CD4-positive, alpha-beta memory T cell (primary cell): ENCODE data around the gene BCAT1. TPM values are rescaled to one million over a fixed set of nuclear protein-coding genes. Genes with fewer than 3 reads are reported as not detected.
"Not testable (repeated sequence)": the region's sequence is repeated elsewhere in the genome, so short reads cannot be mapped to it uniquely, and the experiment has no call there.

ENCODE experiments used
- CTCF ChIA-PET: fragments of 350-600 bp; sonication (Branson Sonifier 250); formaldehyde crosslinking; loops from one replicate; lab custom pipeline; 2021; ENCODE audit warnings: inconsistent platforms; ENCODE audit not compliant: partially characterized antibody; lab: Charles Lee
- POLR2A ChIA-PET: fragments of 350-600 bp; sonication (Branson Sonifier 250); formaldehyde crosslinking; loops from one replicate; lab custom pipeline; 2021; ENCODE audit not compliant: partially characterized antibody; lab: Charles Lee
- DNase-seq, 5 donors: peaks; one replicate each; pipeline versions ENCODE4 v3.0.0 to v3.0.0-alpha.2; 2020 to 2022; ENCODE audit warnings: mixed read lengths in 1 of 5
- H3K27ac ChIP-seq: one replicate; pipeline ENCODE4 v1.7.0; 2013; ENCODE audit warnings: low read depth, low read length
- H3K27me3 ChIP-seq: 2 replicates; pipeline ENCODE4 v1.7.0; 2013; ENCODE audit warnings: mild to moderate bottlenecking, low read length, moderate library complexity; ENCODE audit not compliant: insufficient read depth
- H3K36me3 ChIP-seq: 2 replicates; pipeline ENCODE4 v1.7.0; 2013; ENCODE audit warnings: mild to moderate bottlenecking, low read length, moderate library complexity; ENCODE audit not compliant: insufficient read depth
- H3K4me1 ChIP-seq: 2 replicates; pipeline ENCODE4 v1.7.0; 2013; ENCODE audit warnings: mild to moderate bottlenecking, low read length, moderate library complexity; ENCODE audit not compliant: insufficient read depth
- H3K4me3 ChIP-seq, 2 donors: one replicate each; pipeline ENCODE4 v1.7.0; 2013; ENCODE audit warnings: low read length in 2 of 2, mild to moderate bottlenecking in 1 of 2
- H3K9me3 ChIP-seq, 2 donors: one replicate each; pipeline ENCODE4 v1.7.0; 2013; ENCODE audit warnings: low read length in 2 of 2, control low read depth in 1 of 2; ENCODE audit not compliant: control insufficient read depth in 1 of 2
- H3K27ac Mint-ChIP-seq, 7 donors: one replicate each; pipeline ENCODE4 v1.8.0; 2020 to 2021; ENCODE audit warnings: mixed read lengths in 7 of 7, mild to moderate bottlenecking in 6 of 7, inconsistent platforms in 3 of 7, moderate library complexity in 3 of 7
- H3K27me3 Mint-ChIP-seq, 2 donors: one replicate each; pipeline ENCODE4 v1.8.0; 2020 to 2021; ENCODE audit warnings: mixed read lengths in 2 of 2
- H3K36me3 Mint-ChIP-seq, 2 donors: one replicate each; pipeline ENCODE4 v1.8.0; 2020 to 2021; ENCODE audit warnings: mixed read lengths in 2 of 2, inconsistent platforms in 1 of 2, mild to moderate bottlenecking in 1 of 2
- H3K4me1 Mint-ChIP-seq, 4 donors: one replicate each; pipeline ENCODE4 v1.8.0; 2020 to 2021; ENCODE audit warnings: mixed read lengths in 4 of 4, mild to moderate bottlenecking in 1 of 4
- H3K4me3 Mint-ChIP-seq, 8 donors: one replicate each; pipeline ENCODE4 v1.8.0; 2020 to 2021; ENCODE audit warnings: mixed read lengths in 8 of 8, mild to moderate bottlenecking in 7 of 8, moderate library complexity in 6 of 8, inconsistent platforms in 3 of 8
- H3K9me3 Mint-ChIP-seq, 8 donors: one replicate each; pipeline ENCODE4 v1.8.0; 2020 to 2021; ENCODE audit warnings: mixed read lengths in 8 of 8, mild to moderate bottlenecking in 5 of 8, inconsistent platforms in 3 of 8, moderate library complexity in 1 of 8
- intact Hi-C: fragments of 100-400 bp; cut with micrococcal nuclease; formaldehyde crosslinking; loops from one replicate; pipeline ENCODE4 v1.15.1; 2023
- polyA plus RNA-seq, 2 donors: library from polyadenylated mRNA; unstranded; fragments of 300-500 nt; fragmentation: Illumina TruSeq; gene quantifications; one replicate each; pipeline ENCODE4 v1.2.3, GENCODE V29; 2021
- total RNA-seq, 2 experiments: library from RNA; stranded (reverse); gene quantifications; one replicate each; pipeline ENCODE4 v1.2.3, GENCODE V29; 2021

The BCAT1 gene
- total and polyA plus RNA-seq, 4 experiments from 2014 or later = 0.03 to 2.5 (median 1.6) TPM

DNA sequence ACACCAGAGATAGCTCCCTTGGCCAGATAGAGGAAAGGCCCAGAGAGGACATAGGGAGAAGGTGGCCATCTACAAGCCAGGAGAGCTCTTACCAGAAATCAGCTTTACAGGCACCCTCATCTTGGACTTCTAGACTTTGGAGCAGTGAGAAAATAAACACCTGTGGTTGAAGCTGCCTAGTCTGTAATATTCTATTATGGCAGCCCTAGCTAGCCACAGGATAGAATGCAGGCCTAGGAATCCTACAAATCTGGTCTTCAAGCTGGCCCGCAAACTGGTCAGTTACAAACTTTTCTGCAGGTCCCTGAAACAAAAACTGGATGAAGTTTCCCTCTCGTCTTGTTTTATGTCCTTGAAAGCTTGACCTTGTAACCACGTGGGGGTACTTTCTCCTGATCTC, 92.4 kb downstream of the BCAT1 start:
- Mint-ChIP-seq H3K27ac (no peak overlapping the region), H3K36me3 (no peaks in the 10 kb centered on the region), H3K4me3 (no peak overlapping the region), H3K4me1 (no peaks in the 10 kb centered on the region), H3K27me3 (no peaks in the 10 kb centered on the region), H3K9me3 (peaks cover 0 to 4% (median 0%) of the 10 kb centered on the region in 8 donors)
- H3K36me3 ChIP-seq = no peaks in the 10 kb centered on the region
- POLR2A ChIA-PET = no interaction called here
- H3K27ac ChIP-seq = no peak overlapping the region
- no peaks in the 10 kb centered on the region for H3K27me3 ChIP-seq
- H3K9me3 ChIP-seq = no peaks in the 10 kb centered on the region
- H3K4me3 ChIP-seq = no peak overlapping the region
- no peak for DNase-seq
- CTCF ChIA-PET = interaction anchor here (1.2 to 1.5 kb wide), 2 partner anchors 9 to 18 kb away, joined by 4 to 5 read pairs; no protein-coding TSS in a partner anchor
- no peaks in the 10 kb centered on the region for H3K4me1 ChIP-seq
- intact Hi-C loops = no loop called here

GRCh38 chr12:24854908-24855307, 94.0 kb downstream of the BCAT1 start:
- intact Hi-C loops = no loop called here
- Histone ChIP-seq H3K36me3 (no peaks in the 10 kb centered on the region), H3K27me3 (no peaks in the 10 kb centered on the region), H3K9me3 (no peaks in the 10 kb centered on the region), H3K4me3 (no peak overlapping the region), H3K27ac (no peak overlapping the region), H3K4me1 (no peaks in the 10 kb centered on the region)
- Mint-ChIP-seq H3K27me3 (peaks cover 0 to 2% of the 10 kb centered on the region in 2 donors), H3K36me3 (no peaks in the 10 kb centered on the region), H3K4me1 (no peaks in the 10 kb centered on the region), H3K4me3 (no peak overlapping the region), H3K27ac (no peak overlapping the region), H3K9me3 (peaks cover 0 to 4% (median 0%) of the 10 kb centered on the region in 8 donors)
- ChIA-PET POLR2A (no interaction called here), CTCF (interaction anchor here (1.1 to 3.8 kb wide), 2 partner anchors 16 to 17 kb away, joined by 3 to 13 read pairs; no protein-coding TSS in a partner anchor)
- DNase-seq = no peak

DNA sequence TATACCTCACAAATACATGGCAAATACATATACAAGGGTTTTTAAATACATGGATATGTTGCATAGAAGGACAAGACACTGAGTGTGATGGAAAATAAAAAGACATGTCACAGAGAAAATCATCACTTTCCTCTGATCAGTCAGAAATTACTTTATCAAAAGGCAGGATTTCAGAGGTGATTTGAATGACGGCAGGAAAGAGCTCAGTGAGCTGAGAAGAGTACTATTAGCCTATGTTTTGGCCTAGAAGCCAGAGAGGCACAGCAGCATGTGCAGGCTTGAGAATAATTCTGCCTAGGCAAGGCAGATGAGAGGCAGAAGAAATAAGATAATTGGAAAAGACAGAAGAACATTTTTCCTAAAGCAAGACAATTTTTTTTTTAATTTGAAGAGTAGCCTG, 94.9 kb downstream of the BCAT1 start:
- Mint-ChIP-seq H3K27ac (no peak overlapping the region), H3K9me3 (peaks cover 0 to under 1% (median 0%) of the 10 kb centered on the region in 8 donors), H3K27me3 (peaks cover 1 to 4% of the 10 kb centered on the region in 2 donors), H3K4me1 (no peaks in the 10 kb centered on the region), H3K36me3 (no peaks in the 10 kb centered on the region), H3K4me3 (no peak overlapping the region)
- ChIA-PET POLR2A (no interaction called here), CTCF (interaction anchor here (1.1 to 3.8 kb wide), 5 partner anchors 9 to 68 kb away, joined by 3 to 13 read pairs (median 5); no protein-coding TSS in a partner anchor)
- H3K9me3 ChIP-seq = no peaks in the 10 kb centered on the region
- H3K4me1 ChIP-seq = no peaks in the 10 kb centered on the region
- no peaks in the 10 kb centered on the region for H3K27me3 ChIP-seq
- H3K36me3 ChIP-seq = no peaks in the 10 kb centered on the region
- intact Hi-C loops = no loop called here
- no peak overlapping the region for H3K27ac ChIP-seq
- H3K4me3 ChIP-seq = no peak overlapping the region
- no peak for DNase-seq

GRCh38 chr12:24853588-24853987, 95.3 kb downstream of the BCAT1 start:
- Histone ChIP-seq H3K4me3 (no peak overlapping the region), H3K36me3 (no peaks in the 10 kb centered on the region), H3K27ac (no peak overlapping the region), H3K27me3 (no peaks in the 10 kb centered on the region), H3K9me3 (no peaks in the 10 kb centered on the region), H3K4me1 (no peaks in the 10 kb centered on the region)
- H3K4me3 Mint-ChIP-seq = no peak overlapping the region
- no peak overlapping the region for H3K27ac Mint-ChIP-seq
- H3K4me1 Mint-ChIP-seq = no peaks in the 10 kb centered on the region
- ChIA-PET POLR2A (no interaction called here), CTCF (interaction anchor here (1.1 to 3.8 kb wide), 4 partner anchors 8 to 68 kb away, joined by 4 to 13 read pairs (median 6); no protein-coding TSS in a partner anchor)
- no peak for DNase-seq
- H3K27me3 Mint-ChIP-seq = peaks cover 1 to 4% of the 10 kb centered on the region in 2 donors
- intact Hi-C loops = loop anchor here (2.0 kb wide), 1 partner anchor 277 kb away; no protein-coding TSS in a partner anchor
- no peaks in the 10 kb centered on the region for H3K9me3 Mint-ChIP-seq
- no peaks in the 10 kb centered on the region for H3K36me3 Mint-ChIP-seq

DNA sequence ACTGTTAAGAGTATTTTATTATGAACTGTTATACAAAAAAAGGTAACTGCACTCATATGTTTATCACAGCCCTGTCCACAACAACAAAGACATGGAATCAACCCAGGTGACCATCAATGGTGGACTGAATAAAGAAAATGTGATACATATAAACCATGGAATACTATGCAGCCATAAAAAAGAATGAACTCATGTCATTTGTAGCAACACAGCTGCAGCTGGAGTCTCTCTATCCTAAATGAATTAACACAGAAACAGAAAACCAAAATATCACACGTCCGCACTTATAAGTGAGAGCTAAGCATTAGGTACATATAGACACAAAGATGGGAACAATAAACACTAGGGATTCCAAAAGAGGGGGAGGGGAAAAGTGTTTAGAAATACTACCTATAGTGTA, 95.8 kb downstream of the BCAT1 start:
- Mint-ChIP-seq H3K9me3 (no peaks in the 10 kb centered on the region), H3K4me3 (no peak overlapping the region), H3K27me3 (peaks cover 1 to 4% of the 10 kb centered on the region in 2 donors), H3K36me3 (no peaks in the 10 kb centered on the region), H3K27ac (no peak overlapping the region), H3K4me1 (no peaks in the 10 kb centered on the region)
- POLR2A ChIA-PET = no interaction called here
- H3K27me3 ChIP-seq = no peaks in the 10 kb centered on the region
- no peaks in the 10 kb centered on the region for H3K4me1 ChIP-seq
- no peaks in the 10 kb centered on the region for H3K36me3 ChIP-seq
- DNase-seq = no peak
- intact Hi-C loops = loop anchor here (2.0 kb wide), 1 partner anchor 278 kb away; no protein-coding TSS in a partner anchor
- CTCF ChIA-PET = interaction anchor here (1.1 to 3.8 kb wide), 5 partner anchors 7 to 67 kb away, joined by 4 to 13 read pairs (median 6); no protein-coding TSS in a partner anchor
- H3K9me3 ChIP-seq = no peaks in the 10 kb centered on the region
- H3K4me3 ChIP-seq = no peak overlapping the region
- H3K27ac ChIP-seq = no peak overlapping the region

- Histone ChIP-seq H3K27me3 (no peaks in the 10 kb centered on the region), H3K27ac (no peak overlapping the region), H3K9me3 (no peaks in the 10 kb centered on the region), H3K4me1 (no peaks in the 10 kb centered on the region), H3K4me3 (no peak overlapping the region), H3K36me3 (no peaks in the 10 kb centered on the region)
- DNase-seq = no peak
- no peaks in the 10 kb centered on the region for H3K4me1 Mint-ChIP-seq
- intact Hi-C loops = loop anchor here (2.0 kb wide), 1 partner anchor 278 kb away; no protein-coding TSS in a partner anchor
- H3K27me3 Mint-ChIP-seq = peaks cover 1 to 4% of the 10 kb centered on the region in 2 donors
- no peak overlapping the region for H3K27ac Mint-ChIP-seq
- POLR2A ChIA-PET = no interaction called here
- CTCF ChIA-PET = interaction anchor here (0.8 to 3.8 kb wide), 5 partner anchors 8 to 277 kb away, joined by 3 to 13 read pairs (median 4); no protein-coding TSS in a partner anchor
- H3K9me3 Mint-ChIP-seq = no peaks in the 10 kb centered on the region
- H3K4me3 Mint-ChIP-seq = no peak overlapping the region
- no peaks in the 10 kb centered on the region for H3K36me3 Mint-ChIP-seq
Measured at GRCh38 chr12:24852420-24852819, 96.5 kb downstream of the BCAT1 start.

DNA sequence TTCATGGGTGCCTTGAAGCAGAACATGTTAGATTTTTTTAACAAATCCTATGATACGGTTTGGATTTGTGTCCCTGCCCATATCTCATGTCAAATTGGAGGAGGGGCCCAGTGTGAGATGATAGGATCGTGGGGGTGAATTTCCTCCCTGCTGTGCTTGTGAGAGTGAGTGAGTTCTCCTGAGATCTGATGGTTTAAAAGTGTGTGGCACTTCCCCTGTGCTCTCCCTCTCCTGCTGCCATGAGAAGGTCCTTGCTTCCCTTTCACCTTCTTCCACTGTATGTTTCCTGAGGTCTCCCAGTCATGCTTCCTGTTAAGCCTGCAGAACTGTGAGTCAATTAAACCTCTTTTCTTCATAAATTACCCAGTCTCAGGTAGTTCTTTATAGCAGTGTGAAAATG, 97.0 kb downstream of the BCAT1 start:
- H3K36me3 ChIP-seq, H3K4me3 ChIP-seq, POLR2A ChIA-PET, H3K9me3 Mint-ChIP-seq, H3K9me3 ChIP-seq, H3K27ac ChIP-seq, H3K27me3 ChIP-seq, H3K4me3 Mint-ChIP-seq, H3K36me3 Mint-ChIP-seq, H3K27ac Mint-ChIP-seq, H3K27me3 Mint-ChIP-seq, H3K4me1 Mint-ChIP-seq, DNase-seq, H3K4me1 ChIP-seq: not testable (repeated sequence)
- CTCF ChIA-PET = interaction anchor here (0.8 to 3.8 kb wide), 6 partner anchors 9 to 278 kb away, joined by 3 to 13 read pairs (median 5); no protein-coding TSS in a partner anchor
- intact Hi-C loops = loop anchor here (2.0 kb wide), 1 partner anchor 279 kb away; no protein-coding TSS in a partner anchor
